ENCODE data around the gene CRIP1. TPM values are rescaled to one million over a fixed set of nuclear protein-coding genes. Genes with fewer than 3 reads are reported as not detected.
A peak's percentile ranks its signal among the peaks of the same experiment; 100 is the strongest.

CRIP1 gene
- total RNA-seq, 1 donor from 2014 or later: 185 TPM

GRCh38 chr14:105528586-105529318, 42.1 kb downstream of the CRIP1 start:
- intact Hi-C loops (cut with micrococcal nuclease): loop anchor here (2.0 kb wide), 3 partner anchors 38 to 158 kb away; partner anchors contain the start of gene TEDC1

GRCh38 chr14:105529319-105529568, 42.6 kb downstream of the CRIP1 start:
- Mint-ChIP-seq H3K4me1 (ENCODE audit: low read depth) (peaks cover 2% of the 10 kb centered on the region), H3K27ac (peak overlapping the region; percentile 82), H3K27me3 (ENCODE audit: low read depth) (peaks cover 21% of the 10 kb centered on the region), H3K4me3 (ENCODE audit: low read depth) (peak overlapping the region; percentile 77), H3K36me3 (ENCODE audit: low read depth) (no peaks in the 10 kb centered on the region), H3K9me3 (no peaks in the 10 kb centered on the region)
- intact Hi-C loops (cut with micrococcal nuclease): loop anchor here (2.0 kb wide), 3 partner anchors 38 to 158 kb away; partner anchors contain the start of gene TEDC1
- DNase-seq (ENCODE audit: low spot score): no peak

More at GRCh38 chr14:105528586-105529318, 42.1 kb downstream of the CRIP1 start:
- H3K9me3 Mint-ChIP-seq: no peaks in the 10 kb centered on the region
- peak overlapping the region; percentile 82 for H3K27ac Mint-ChIP-seq
- peaks cover 2% of the 10 kb centered on the region for H3K4me1 Mint-ChIP-seq (ENCODE audit: low read depth)
- DNase-seq (ENCODE audit: low spot score): no peak
- H3K27me3 Mint-ChIP-seq (ENCODE audit: low read depth): peaks cover 23% of the 10 kb centered on the region
- H3K4me3 Mint-ChIP-seq (ENCODE audit: low read depth): peak overlapping the region; percentile 77
- no peaks in the 10 kb centered on the region for H3K36me3 Mint-ChIP-seq (ENCODE audit: low read depth)

GRCh38 chr14:105529569-105530284, 43.0 kb downstream of the CRIP1 start:
- no peaks in the 10 kb centered on the region for H3K36me3 Mint-ChIP-seq (ENCODE audit: low read depth)
- intact Hi-C loops (cut with micrococcal nuclease): loop anchor here (2.0 kb wide), 3 partner anchors 39 to 159 kb away; partner anchors contain the start of gene TEDC1
- peak overlapping the region; percentile 77 for H3K4me3 Mint-ChIP-seq (ENCODE audit: low read depth)
- peaks cover 2% of the 10 kb centered on the region for H3K4me1 Mint-ChIP-seq (ENCODE audit: low read depth)
- H3K27ac Mint-ChIP-seq: peak overlapping the region; percentile 82
- H3K9me3 Mint-ChIP-seq: no peaks in the 10 kb centered on the region
- peaks cover 16% of the 10 kb centered on the region for H3K27me3 Mint-ChIP-seq (ENCODE audit: low read depth)
- DNase-seq (ENCODE audit: low spot score): no peak

- Mint-ChIP-seq H3K36me3 (ENCODE audit: low read depth) (no peaks in the 10 kb centered on the region), H3K9me3 (no peaks in the 10 kb centered on the region), H3K27ac (peak overlapping the region; percentile 62), H3K4me3 (ENCODE audit: low read depth) (peak overlapping the region; percentile 63), H3K27me3 (ENCODE audit: low read depth) (peaks cover 11% of the 10 kb centered on the region), H3K4me1 (ENCODE audit: low read depth) (peaks cover 2% of the 10 kb centered on the region)
- intact Hi-C loops (cut with micrococcal nuclease): no loop called here
- DNase-seq (ENCODE audit: low spot score): no peak
These were observed 43.8 kb downstream of the CRIP1 start for GRCh38 chr14:105530285-105531087.

- DNase-seq (ENCODE audit: low spot score): no peak
- Mint-ChIP-seq H3K4me1 (ENCODE audit: low read depth) (peaks cover 2% of the 10 kb centered on the region), H3K9me3 (no peaks in the 10 kb centered on the region), H3K27me3 (ENCODE audit: low read depth) (peaks cover 8% of the 10 kb centered on the region), H3K4me3 (ENCODE audit: low read depth) (peak overlapping the region; percentile 5), H3K36me3 (ENCODE audit: low read depth) (no peaks in the 10 kb centered on the region), H3K27ac (peak overlapping the region; percentile 46)
- intact Hi-C loops (cut with micrococcal nuclease): no loop called here
These were observed 44.6 kb downstream of the CRIP1 start for GRCh38 chr14:105531088-105531893.

- no peak overlapping the region for H3K4me3 Mint-ChIP-seq (ENCODE audit: low read depth)
- peaks cover 8% of the 10 kb centered on the region for H3K27me3 Mint-ChIP-seq (ENCODE audit: low read depth)
- no peak overlapping the region for H3K27ac Mint-ChIP-seq
- H3K9me3 Mint-ChIP-seq: no peaks in the 10 kb centered on the region
- no peak for DNase-seq (ENCODE audit: low spot score)
- intact Hi-C loops (cut with micrococcal nuclease): no loop called here
- no peaks in the 10 kb centered on the region for H3K36me3 Mint-ChIP-seq (ENCODE audit: low read depth)
- peaks cover 2% of the 10 kb centered on the region for H3K4me1 Mint-ChIP-seq (ENCODE audit: low read depth)
These were observed 45.4 kb downstream of the CRIP1 start for GRCh38 chr14:105531894-105532623.

GRCh38 chr14:105532735-105533141, 46.1 kb downstream of the CRIP1 start:
- Mint-ChIP-seq H3K27me3 (ENCODE audit: low read depth) (peaks cover 5% of the 10 kb centered on the region), H3K4me1 (ENCODE audit: low read depth) (peaks cover 2% of the 10 kb centered on the region), H3K27ac (no peak overlapping the region), H3K9me3 (no peaks in the 10 kb centered on the region), H3K4me3 (ENCODE audit: low read depth) (no peak overlapping the region), H3K36me3 (ENCODE audit: low read depth) (no peaks in the 10 kb centered on the region)
- intact Hi-C loops (cut with micrococcal nuclease): no loop called here
- no peak for DNase-seq (ENCODE audit: low spot score)

- intact Hi-C loops (cut with micrococcal nuclease): no loop called here
- Mint-ChIP-seq H3K27me3 (ENCODE audit: low read depth) (peaks cover 5% of the 10 kb centered on the region), H3K9me3 (no peaks in the 10 kb centered on the region), H3K4me3 (ENCODE audit: low read depth) (no peak overlapping the region), H3K4me1 (ENCODE audit: low read depth) (peaks cover 2% of the 10 kb centered on the region), H3K27ac (no peak overlapping the region), H3K36me3 (ENCODE audit: low read depth) (no peaks in the 10 kb centered on the region)
- no peak for DNase-seq (ENCODE audit: low spot score)
These were observed 46.7 kb downstream of the CRIP1 start for GRCh38 chr14:105533391-105533790.

GRCh38 chr14:105533811-105534498, 47.3 kb downstream of the CRIP1 start:
- Mint-ChIP-seq H3K27ac (no peak overlapping the region), H3K4me3 (ENCODE audit: low read depth) (no peak overlapping the region), H3K36me3 (ENCODE audit: low read depth) (no peaks in the 10 kb centered on the region), H3K27me3 (ENCODE audit: low read depth) (peaks cover 5% of the 10 kb centered on the region), H3K4me1 (ENCODE audit: low read depth) (peaks cover 2% of the 10 kb centered on the region), H3K9me3 (no peaks in the 10 kb centered on the region)
- DNase-seq (ENCODE audit: low spot score): no peak
- intact Hi-C loops (cut with micrococcal nuclease): no loop called here

- Mint-ChIP-seq H3K4me1 (ENCODE audit: low read depth) (peaks cover 2% of the 10 kb centered on the region), H3K9me3 (no peaks in the 10 kb centered on the region), H3K27me3 (ENCODE audit: low read depth) (peaks cover 5% of the 10 kb centered on the region), H3K27ac (no peak overlapping the region), H3K36me3 (ENCODE audit: low read depth) (no peaks in the 10 kb centered on the region), H3K4me3 (ENCODE audit: low read depth) (no peak overlapping the region)
- DNase-seq (ENCODE audit: low spot score): no peak
- intact Hi-C loops (cut with micrococcal nuclease): no loop called here
These were observed 47.9 kb downstream of the CRIP1 start for GRCh38 chr14:105534586-105534985.

- H3K27me3 Mint-ChIP-seq (ENCODE audit: low read depth): no peaks in the 10 kb centered on the region
- no peaks in the 10 kb centered on the region for H3K9me3 Mint-ChIP-seq
- H3K36me3 Mint-ChIP-seq (ENCODE audit: low read depth): no peaks in the 10 kb centered on the region
- no peak overlapping the region for H3K27ac Mint-ChIP-seq
- no peak overlapping the region for H3K4me3 Mint-ChIP-seq (ENCODE audit: low read depth)
- H3K4me1 Mint-ChIP-seq (ENCODE audit: low read depth): no peaks in the 10 kb centered on the region
- intact Hi-C loops (cut with micrococcal nuclease): no loop called here
- DNase-seq (ENCODE audit: low spot score): no peak
These were observed 49.4 kb downstream of the CRIP1 start for GRCh38 chr14:105536051-105536450.

All from activated T-helper 2 cell treated with anti-CD3 and anti-CD28 coated beads, Interferon-gamma antibody, Interleukin-2, Interleukin-4, amounts not matched to agents 10 μg/mL and 5 μg/mL and 100 μg/mL, durations not matched to agents 14 hours and 24 hours and 36 hours (primary cell).